NT2/D1 (cell line): ENCODE measurements around the gene XAB2.

Source experiments
- YY1 ChIP-seq: IDR thresholded peaks from 2 replicates; pipeline ENCODE4 v1.6.1; 2011; ENCODE audit not compliant: insufficient read length, insufficient read depth
- ZNF274 ChIP-seq: IDR thresholded peaks from 2 replicates; pipeline ENCODE4 v1.6.1; 2011; ENCODE audit warnings: mild to moderate bottlenecking, low read depth, low read length

DNA sequence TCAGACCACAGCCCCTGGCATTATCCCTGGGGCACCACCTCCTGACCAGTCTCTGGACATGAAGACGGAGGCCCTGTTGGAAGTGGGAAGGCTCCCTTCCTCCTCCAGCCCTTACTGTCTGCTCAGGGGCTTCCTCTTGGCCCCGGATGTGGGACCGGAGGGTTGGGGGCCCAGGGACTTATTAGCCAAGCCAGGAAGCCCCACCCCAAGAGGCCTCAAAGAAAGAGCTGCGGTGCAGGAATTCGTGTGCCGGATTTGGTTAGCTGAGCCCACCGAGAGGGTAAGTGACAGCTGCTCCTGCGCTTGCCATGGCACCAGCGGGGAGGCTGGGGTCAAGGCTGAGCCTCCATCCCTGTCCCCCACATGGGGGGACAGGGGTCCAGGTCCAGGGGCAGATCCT, 39.5 kb upstream of the XAB2 start, which contains the start of gene RETN:
- TF ChIP-seq ZNF274 (no peak), YY1 (no peak)
